Adipocyte (in vitro differentiated cells): ENCODE results near the gene SLC39A11.

Source experiments
- DNase-seq: peaks from one replicate; pipeline ENCODE4 v3.0.0-alpha.2; 2015; ENCODE audit warnings: low read depth
- H3K27me3 ChIP-seq: replicated peaks from 2 replicates; pipeline ENCODE4 v1.7.0; 2013; ENCODE audit warnings: mild to moderate bottlenecking, low read length, moderate library complexity; ENCODE audit not compliant: control insufficient read depth, insufficient read depth
- H3K36me3 ChIP-seq: 2 replicates; pipeline ENCODE4 v1.7.0; 2013; ENCODE audit warnings: low read length, mild to moderate bottlenecking, moderate library complexity; ENCODE audit not compliant: control insufficient read depth, insufficient read depth, severe bottlenecking
- H3K4me1 ChIP-seq: 2 replicates; pipeline ENCODE4 v1.7.0; 2013; ENCODE audit warnings: mild to moderate bottlenecking, low read length, moderate library complexity; ENCODE audit not compliant: control insufficient read depth, insufficient read depth
- H3K4me3 ChIP-seq: 2 replicates; pipeline ENCODE4 v1.7.0; 2013; ENCODE audit warnings: mild to moderate bottlenecking, low read length, moderate library complexity
- H3K9ac ChIP-seq: 2 replicates; pipeline ENCODE4 v1.7.0; 2013; ENCODE audit warnings: mild to moderate bottlenecking, low read length, moderate library complexity
- H3K9me3 ChIP-seq: 2 replicates; pipeline ENCODE4 v1.7.0; 2013; ENCODE audit warnings: mild to moderate bottlenecking, low read length, moderate library complexity; ENCODE audit not compliant: control insufficient read depth

Gene SLC39A11

GRCh38 chr17:72726936-72727335 lies 365.6 kb downstream of the SLC39A11 start:
- DNase-seq = no peak
- H3K4me3 ChIP-seq = no peak overlapping the region
- H3K27me3 ChIP-seq = no peaks in the 10 kb centered on the region
- no peaks in the 10 kb centered on the region for H3K36me3 ChIP-seq
- H3K9me3 ChIP-seq = no peaks in the 10 kb centered on the region
- no peak overlapping the region for H3K9ac ChIP-seq
- H3K4me1 ChIP-seq = no peaks in the 10 kb centered on the region

GRCh38 chr17:72725433-72726068 lies 366.9 kb downstream of the SLC39A11 start:
- H3K4me3 ChIP-seq = no peak overlapping the region
- no peak overlapping the region for H3K9ac ChIP-seq
- H3K4me1 ChIP-seq = no peaks in the 10 kb centered on the region
- DNase-seq = peak; percentile 77
- H3K27me3 ChIP-seq = no peaks in the 10 kb centered on the region
- no peaks in the 10 kb centered on the region for H3K9me3 ChIP-seq
- no peaks in the 10 kb centered on the region for H3K36me3 ChIP-seq

GRCh38 chr17:72724267-72724666 lies 368.2 kb downstream of the SLC39A11 start:
- Histone ChIP-seq H3K36me3 (no peaks in the 10 kb centered on the region), H3K27me3 (peaks cover 2% of the 10 kb centered on the region), H3K4me1 (no peaks in the 10 kb centered on the region), H3K9ac (no peak overlapping the region), H3K9me3 (no peaks in the 10 kb centered on the region), H3K4me3 (no peak overlapping the region)
- DNase-seq = peak; percentile 13

- Histone ChIP-seq H3K9ac (no peak overlapping the region), H3K27me3 (peaks cover 2% of the 10 kb centered on the region), H3K9me3 (no peaks in the 10 kb centered on the region), H3K4me1 (no peaks in the 10 kb centered on the region), H3K36me3 (no peaks in the 10 kb centered on the region), H3K4me3 (no peak overlapping the region)
- DNase-seq = no peak
These were observed 368.8 kb downstream of the SLC39A11 start for GRCh38 chr17:72723711-72724110.

- no peak overlapping the region for H3K9ac ChIP-seq
- H3K36me3 ChIP-seq = no peaks in the 10 kb centered on the region
- no peaks in the 10 kb centered on the region for H3K9me3 ChIP-seq
- no peak for DNase-seq
- peaks cover 8% of the 10 kb centered on the region for H3K4me1 ChIP-seq
- peaks cover 2% of the 10 kb centered on the region for H3K27me3 ChIP-seq
- H3K4me3 ChIP-seq = no peak overlapping the region
These were observed 372.0 kb downstream of the SLC39A11 start for GRCh38 chr17:72720494-72720825.

GRCh38 chr17:72719578-72720493 lies 372.7 kb downstream of the SLC39A11 start:
- Histone ChIP-seq H3K4me3 (no peak overlapping the region), H3K9ac (no peak overlapping the region), H3K4me1 (peaks cover 8% of the 10 kb centered on the region), H3K27me3 (peaks cover 2% of the 10 kb centered on the region), H3K9me3 (no peaks in the 10 kb centered on the region), H3K36me3 (no peaks in the 10 kb centered on the region)
- no peak for DNase-seq

GRCh38 chr17:72719206-72719577 lies 373.3 kb downstream of the SLC39A11 start:
- Histone ChIP-seq H3K4me3 (no peak overlapping the region), H3K36me3 (no peaks in the 10 kb centered on the region), H3K4me1 (peaks cover 8% of the 10 kb centered on the region), H3K9ac (no peak overlapping the region), H3K27me3 (peaks cover 2% of the 10 kb centered on the region), H3K9me3 (no peaks in the 10 kb centered on the region)
- no peak for DNase-seq

GRCh38 chr17:72717676-72718075 lies 374.8 kb downstream of the SLC39A11 start:
- DNase-seq = no peak
- H3K9ac ChIP-seq = no peak overlapping the region

GRCh38 chr17:72717276-72717675 lies 375.2 kb downstream of the SLC39A11 start:
- H3K4me3 ChIP-seq = no peak overlapping the region
- no peaks in the 10 kb centered on the region for H3K9me3 ChIP-seq
- no peaks in the 10 kb centered on the region for H3K36me3 ChIP-seq
- H3K4me1 ChIP-seq = peaks cover 8% of the 10 kb centered on the region
- no peak for DNase-seq
- peaks cover 2% of the 10 kb centered on the region for H3K27me3 ChIP-seq
- no peak overlapping the region for H3K9ac ChIP-seq

More at GRCh38 chr17:72717676-72718075, 374.8 kb downstream of the SLC39A11 start:
- Histone ChIP-seq H3K9me3 (no peaks in the 10 kb centered on the region), H3K4me1 (peaks cover 8% of the 10 kb centered on the region), H3K4me3 (no peak overlapping the region), H3K36me3 (no peaks in the 10 kb centered on the region), H3K27me3 (peaks cover 2% of the 10 kb centered on the region)

- H3K9ac ChIP-seq = peak overlapping the region; percentile 13
- peaks cover 8% of the 10 kb centered on the region for H3K4me1 ChIP-seq
- H3K9me3 ChIP-seq = peaks cover 1% of the 10 kb centered on the region
- H3K36me3 ChIP-seq = no peaks in the 10 kb centered on the region
- peak; percentile 88 for DNase-seq
- no peak overlapping the region for H3K4me3 ChIP-seq
- peaks cover 2% of the 10 kb centered on the region for H3K27me3 ChIP-seq
These were observed 376.4 kb downstream of the SLC39A11 start for GRCh38 chr17:72715906-72716572.

- H3K9ac ChIP-seq = no peak overlapping the region
- H3K4me3 ChIP-seq = no peak overlapping the region
- H3K27me3 ChIP-seq = no peaks in the 10 kb centered on the region
- no peak for DNase-seq
- peaks cover 14% of the 10 kb centered on the region for H3K4me1 ChIP-seq
- H3K36me3 ChIP-seq = no peaks in the 10 kb centered on the region
- H3K9me3 ChIP-seq = peaks cover 5% of the 10 kb centered on the region
These were observed 378.0 kb downstream of the SLC39A11 start for GRCh38 chr17:72714357-72714966.
